GM12891 (cell line): ENCODE data around the gene ALG1.

ENCODE experiments used
- POLR2A ChIP-seq: IDR thresholded peaks from 2 replicates; pipeline ENCODE4 v1.6.1; 2011; ENCODE audit warnings: low read depth, low read length, control low read depth
- POU2F2 ChIP-seq: IDR thresholded peaks from 2 replicates; pipeline ENCODE4 v1.6.1; 2011; ENCODE audit warnings: low read depth, mild to moderate bottlenecking, control low read depth, low read length, moderate library complexity
- SPI1 ChIP-seq: IDR thresholded peaks from 2 replicates; pipeline ENCODE4 v1.6.1; 2011; ENCODE audit warnings: low read depth, low read length, control low read depth
- TAF1 ChIP-seq: IDR thresholded peaks from 2 replicates; pipeline ENCODE4 v1.6.1; 2011; ENCODE audit warnings: low read depth, low read length, control low read depth

- TF ChIP-seq POLR2A (peak; percentile 97), TAF1 (peak; percentile 93), SPI1 (peak; percentile 45; the same call in 1 of the 2 replicates), POU2F2 (peak; percentile 86)
Measured at GRCh38 chr16:5071681-5072333, at the start of gene ALG1.
